H9 (cell line): ENCODE measurements around the gene GPR62. TPM values are rescaled to one million over a fixed set of nuclear protein-coding genes. Genes with fewer than 3 reads are reported as not detected.

ENCODE experiments used
- DNase-seq: peaks from one replicate; pipeline ENCODE4 v3.0.0-alpha.2; 2017
- H2AFZ ChIP-seq: one replicate; pipeline ENCODE4 v1.6.1; 2013; ENCODE audit warnings: mild to moderate bottlenecking, low read length, control low read depth, moderate library complexity
- H2AK5ac ChIP-seq: 2 replicates; pipeline ENCODE4 v1.6.1; 2013; ENCODE audit warnings: low read length, control low read depth, mixed read lengths; ENCODE audit not compliant: insufficient read length
- H2BK120ac ChIP-seq: one replicate; pipeline ENCODE4 v1.6.1; 2013; ENCODE audit warnings: low read depth, mild to moderate bottlenecking, low read length, control low read depth, inconsistent platforms; ENCODE audit not compliant: poor library complexity, severe bottlenecking
- H2BK12ac ChIP-seq: 2 replicates; pipeline ENCODE4 v1.6.1; 2013; ENCODE audit warnings: low read length, control low read depth, mixed read lengths, low read depth; ENCODE audit not compliant: insufficient read length
- H2BK15ac ChIP-seq: 2 replicates; pipeline ENCODE4 v1.6.1; 2013; ENCODE audit warnings: low read depth, low read length, control low read depth
- H2BK20ac ChIP-seq: one replicate; pipeline ENCODE4 v1.6.1; 2013; ENCODE audit warnings: low read depth, mild to moderate bottlenecking, low read length, control low read depth, inconsistent platforms; ENCODE audit not compliant: poor library complexity, severe bottlenecking
- H2BK5ac ChIP-seq: 2 replicates; pipeline ENCODE4 v1.6.1; 2013; ENCODE audit warnings: low read length, control low read depth, mixed read lengths; ENCODE audit not compliant: insufficient read length
- H3K14ac ChIP-seq: 2 replicates; pipeline ENCODE4 v1.6.1; 2013; ENCODE audit warnings: low read length, control low read depth; ENCODE audit not compliant: insufficient read depth
- H3K18ac ChIP-seq: 2 replicates; pipeline ENCODE4 v1.6.1; 2013; ENCODE audit warnings: low read depth, mild to moderate bottlenecking, mixed read lengths, low read length, control low read depth; ENCODE audit not compliant: insufficient read length
- H3K23ac ChIP-seq: 2 replicates; pipeline ENCODE4 v1.6.1; 2013; ENCODE audit warnings: low read length, control low read depth, mixed read lengths, low read depth; ENCODE audit not compliant: insufficient read length
- H3K23me2 ChIP-seq: 2 replicates; pipeline ENCODE4 v1.6.1; 2013; ENCODE audit warnings: low read depth, mild to moderate bottlenecking, mixed read lengths, low read length, control low read depth; ENCODE audit not compliant: insufficient read length, poor library complexity, severe bottlenecking
- H3K27ac ChIP-seq: 2 replicates; pipeline ENCODE4 v1.5.1; 2013; ENCODE audit warnings: low read length, control low read depth, mixed read lengths, low read depth; ENCODE audit not compliant: insufficient read length
- H3K27me3 ChIP-seq: 2 replicates; pipeline ENCODE4 v1.6.1; 2013; ENCODE audit warnings: low read length, control low read depth, inconsistent platforms; ENCODE audit not compliant: insufficient read depth
- H3K4ac ChIP-seq: 2 replicates; pipeline ENCODE4 v1.6.1; 2013; ENCODE audit warnings: low read depth, mild to moderate bottlenecking, control low read depth, inconsistent platforms, low read length, moderate library complexity
- H3K4me1 ChIP-seq: 2 replicates; pipeline ENCODE4 v1.6.1; 2013; ENCODE audit warnings: low read length, control low read depth, inconsistent platforms; ENCODE audit not compliant: insufficient read depth
- H3K4me2 ChIP-seq: 2 replicates; pipeline ENCODE4 v1.6.1; 2013; ENCODE audit warnings: low read length, control low read depth, mixed read lengths; ENCODE audit not compliant: insufficient read length, insufficient read depth
- H3K56ac ChIP-seq: 2 replicates; pipeline ENCODE4 v1.6.1; 2013; ENCODE audit warnings: low read depth, mild to moderate bottlenecking, mixed read lengths, low read length, control low read depth; ENCODE audit not compliant: insufficient read length
- H3K79me1 ChIP-seq: 2 replicates; pipeline ENCODE4 v1.6.1; 2013; ENCODE audit warnings: low read depth, mild to moderate bottlenecking, moderate library complexity, low read length, control low read depth, inconsistent platforms; ENCODE audit not compliant: insufficient read depth, poor library complexity, severe bottlenecking
- H3K79me2 ChIP-seq: 2 replicates; pipeline ENCODE4 v1.6.1; 2013; ENCODE audit warnings: low read length, control low read depth, inconsistent platforms; ENCODE audit not compliant: insufficient read depth
- H3K9ac ChIP-seq: 2 replicates; pipeline ENCODE4 v1.6.1; 2013; ENCODE audit warnings: low read length, control low read depth, mixed read lengths; ENCODE audit not compliant: insufficient read length; ENCODE audit errors: extremely low read depth
- H3K9me3 ChIP-seq: one replicate; pipeline ENCODE4 v1.6.1; 2013; ENCODE audit warnings: low read depth, low read length, inconsistent platforms; ENCODE audit not compliant: control insufficient read depth
- H3T11ph ChIP-seq: one replicate; pipeline ENCODE4 v1.6.1; 2013; ENCODE audit warnings: mild to moderate bottlenecking, low read length, control low read depth, inconsistent platforms
- H4K20me1 ChIP-seq: one replicate; pipeline ENCODE4 v1.6.1; 2013; ENCODE audit not compliant: control insufficient read depth, insufficient read length, insufficient read depth
- H4K5ac ChIP-seq: 2 replicates; pipeline ENCODE4 v1.6.1; 2013; ENCODE audit warnings: low read depth, mild to moderate bottlenecking, mixed read lengths, low read length, control low read depth; ENCODE audit not compliant: insufficient read length
- H4K8ac ChIP-seq: replicated peaks from 2 replicates; pipeline ENCODE4 v1.6.1; 2013; ENCODE audit warnings: low read length, control low read depth, mixed read lengths, low read depth; ENCODE audit not compliant: insufficient read length
- H4K91ac ChIP-seq: 2 replicates; pipeline ENCODE4 v1.6.1; 2013; ENCODE audit warnings: low read depth, mild to moderate bottlenecking, moderate library complexity, mixed read lengths, low read length, control low read depth; ENCODE audit not compliant: insufficient read length
- H3K27ac Mint-ChIP-seq, 3 experiments: 2 replicates in 2 of 3; 3 replicates in 1 of 3; pipeline ENCODE4 v1.8.0; 2020 to 2021; ENCODE audit warnings: mixed read lengths in 3 of 3, mild to moderate bottlenecking in 1 of 3, moderate library complexity in 1 of 3
- H3K27me3 Mint-ChIP-seq: 2 replicates; pipeline ENCODE4 v1.8.0; 2021; ENCODE audit warnings: low read depth, mild to moderate bottlenecking, moderate library complexity, mixed read lengths
- H3K36me3 Mint-ChIP-seq, 3 experiments: 2 replicates in 2 of 3; 3 replicates in 1 of 3; pipeline ENCODE4 v1.8.0; 2020 to 2021; ENCODE audit warnings: low read depth in 3 of 3, mixed read lengths in 3 of 3; ENCODE audit not compliant: insufficient read depth in 1 of 3
- H3K4me1 Mint-ChIP-seq, 2 experiments: 2 replicates each; pipeline ENCODE4 v1.8.0; 2020; ENCODE audit warnings: mixed read lengths in 2 of 2
- H3K4me3 Mint-ChIP-seq, 2 experiments: 2 replicates in 1 of 2; 3 replicates in 1 of 2; pipeline ENCODE4 v1.8.0; 2020 to 2021; ENCODE audit warnings: mild to moderate bottlenecking in 2 of 2, mixed read lengths in 2 of 2, moderate library complexity in 1 of 2
- H3K9me3 Mint-ChIP-seq, 2 experiments: 2 replicates in 1 of 2; 3 replicates in 1 of 2; pipeline ENCODE4 v1.8.0; 2020; ENCODE audit warnings: mild to moderate bottlenecking in 2 of 2, mixed read lengths in 2 of 2, moderate library complexity in 1 of 2
- CTCF ChIP-seq: fragments of 200-600 bp; sonication (generic); conservative IDR thresholded peaks from 3 replicates; pipeline ENCODE4 v1.8.0; 2021; ENCODE audit warnings: antibody characterized with exemption, mild to moderate bottlenecking
- WGBS: extraction: QIAGEN DNeasy Blood & Tissue Kit; methylation state at CpG from one replicate; pipeline ENCODE4 v1.1.7; 2013; ENCODE audit warnings: missing lambda C conversion rate, low lambda C conversion rate, mixed read lengths; ENCODE audit not compliant: insufficient read length; ENCODE audit errors: extremely low coverage; 5-methylcytosine and 5-hydroxymethylcytosine counted together
- total RNA-seq: library from RNA; stranded (reverse); gene quantifications from 2 replicates; pipeline ENCODE4 v1.2.1, GENCODE V29; 2021

GPR62 gene
- total RNA-seq, 1 experiment from 2014 or later, result 0.13 TPM

GRCh38 chr3:51934139-51934850, 20.9 kb upstream of the GPR62 start:
- Histone ChIP-seq H3K23ac (no peak overlapping the region), H4K91ac (no peak overlapping the region), H2BK12ac (no peak overlapping the region), H4K5ac (no peak overlapping the region), H3K4me1 (no peaks in the 10 kb centered on the region), H2BK5ac (no peak overlapping the region), H3T11ph (no peak overlapping the region), H3K4me2 (no peak overlapping the region), H3K79me1 (peaks cover 6% of the 10 kb centered on the region), H4K20me1 (no peaks in the 10 kb centered on the region), H2BK15ac (no peak overlapping the region), H3K9ac (no peak overlapping the region), H4K8ac (no peak overlapping the region), H3K14ac (no peak overlapping the region), H2AK5ac (no peak overlapping the region), H3K56ac (no peak overlapping the region), H3K79me2 (no peaks in the 10 kb centered on the region), H3K23me2 (no peaks in the 10 kb centered on the region), H3K18ac (no peak overlapping the region), H3K9me3 (no peaks in the 10 kb centered on the region), H3K27ac (no peak overlapping the region), H3K4ac (no peak overlapping the region), H2BK120ac (no peak overlapping the region), H3K27me3 (no peaks in the 10 kb centered on the region), H2AFZ (no peak overlapping the region), H2BK20ac (no peak overlapping the region)
- Mint-ChIP-seq H3K4me1 (peaks cover 0 to 3% of the 10 kb centered on the region in 2 experiments; a peak in 2 of 4 replicates), H3K27ac (no peak overlapping the region), H3K9me3 (no peaks in the 10 kb centered on the region; a peak in 1 of 5 replicates), H3K4me3 (no peak overlapping the region), H3K36me3 (peaks cover 54 to 82% (median 66%) of the 10 kb centered on the region in 3 experiments; a peak in 6 of 7 replicates), H3K27me3 (no peaks in the 10 kb centered on the region; the same call in 1 of the 2 replicates)
- no peak for DNase-seq
- no CpG with 5 or more reads among the region's 11 CpGs for WGBS
- no peak for TF ChIP-seq CTCF
